ENCODE results near the gene ATP5MC3.

GRCh38 chr2:175131252-175131651, 50.3 kb downstream of the ATP5MC3 start:
- TF ChIP-seq CTCF (conservative IDR thresholded peaks at IDR 0.05; ENCODE audit: low read depth, low read length) = no peak
- no peak for TF ChIP-seq EZH2 (IDR thresholded peaks at IDR 0.05; ENCODE audit: low read length, unreplicated experiment)
- no peak for TF ChIP-seq EZH2phosphoT487 (IDR thresholded peaks at IDR 0.05; ENCODE audit: borderline replicate concordance, low read length)

Data from PC-3 (cell line).